GM21390 (cell line): ENCODE measurements around the gene FUCA2.
"Not testable (repeated sequence)": the region's sequence is repeated elsewhere in the genome, so short reads cannot be mapped to it uniquely, and the experiment has no call there.

Experiments used
- ATAC-seq: cut with Tn5 transposase; IDR thresholded peaks from one replicate; pipeline ENCODE4 v1.9.1; 2021; ENCODE audit not compliant: unreplicated experiment

Gene FUCA2

DNA sequence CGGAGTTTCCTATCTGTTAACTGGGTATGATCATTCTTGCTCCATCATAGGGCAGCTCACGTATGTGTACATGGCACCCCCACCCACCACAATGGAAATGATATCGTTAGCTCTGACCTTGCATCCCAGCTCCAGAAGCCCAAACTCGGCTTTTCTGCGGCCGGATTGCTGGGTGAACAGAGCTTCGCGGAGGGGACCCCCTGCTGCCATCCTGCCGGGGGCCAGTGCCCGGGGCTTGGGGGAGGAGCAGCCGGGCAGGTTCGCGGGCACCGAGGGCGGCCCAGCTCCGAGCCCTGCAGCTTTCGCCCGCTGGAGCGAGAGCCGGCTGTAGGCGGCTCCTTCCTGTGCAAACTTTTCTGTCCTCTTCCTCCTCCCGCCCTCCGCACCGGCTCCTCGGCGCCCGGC is 24.9 kb upstream of the FUCA2 start:
- peak; percentile 67 for ATAC-seq

GRCh38 chr6:143535189-143535614 is 23.7 kb upstream of the FUCA2 start:
- no peak for ATAC-seq

DNA sequence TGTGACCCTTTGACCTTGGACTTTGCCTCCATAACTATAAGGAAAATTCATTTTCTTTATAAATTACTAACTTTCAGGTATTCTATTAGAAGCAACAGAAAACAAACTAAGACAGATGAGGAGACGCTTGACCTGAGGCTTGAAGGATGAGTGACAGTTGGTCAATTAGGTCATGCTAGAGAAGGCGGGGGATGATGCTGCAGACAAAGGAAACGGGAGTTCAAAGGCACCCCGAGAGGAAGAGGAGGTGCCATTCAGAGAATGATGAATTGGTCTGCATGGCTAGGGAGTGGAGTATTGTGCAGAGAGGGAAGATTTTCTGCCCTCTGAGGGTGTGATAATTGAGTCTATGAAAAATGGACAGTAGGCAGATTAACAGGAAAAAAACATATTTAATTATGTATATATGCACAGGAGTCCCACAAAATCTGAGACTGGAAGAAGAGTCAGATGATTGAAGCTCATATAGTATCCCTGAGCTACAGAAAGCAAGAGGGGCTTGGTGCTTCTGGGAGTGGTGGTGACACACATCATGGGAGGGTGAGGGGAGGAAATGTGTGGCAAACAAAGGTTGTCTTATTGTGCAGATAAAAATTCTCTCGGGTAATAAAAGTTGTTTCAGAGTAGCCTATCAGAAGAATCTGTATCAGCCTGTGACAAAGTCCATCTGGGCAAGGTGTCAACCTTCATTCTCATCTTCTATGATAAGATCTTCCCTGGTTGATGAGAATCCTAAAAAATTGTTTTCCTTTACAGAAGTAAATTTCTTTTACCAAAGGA is 20.4 kb upstream of the FUCA2 start:
- no peak for ATAC-seq

DNA sequence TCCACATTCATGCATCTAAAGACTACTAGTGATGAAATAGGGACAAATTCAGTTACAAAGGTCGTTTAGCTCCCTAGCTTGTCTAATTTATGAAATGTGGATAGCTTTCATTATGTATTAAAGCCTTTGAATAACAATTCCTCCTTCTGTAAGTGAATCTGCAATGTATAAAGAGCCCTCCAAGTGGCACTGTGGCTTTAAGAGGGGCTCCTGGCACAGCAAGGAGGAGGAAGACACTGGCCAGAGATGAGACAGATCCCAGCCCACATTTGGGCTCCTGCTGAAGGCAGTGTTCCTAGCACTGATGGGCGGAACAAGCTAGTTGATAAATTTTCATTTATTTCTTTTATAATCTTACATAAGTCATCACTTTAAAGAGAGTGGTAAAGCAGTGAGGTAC is 17.6 kb upstream of the FUCA2 start:
- no peak for ATAC-seq

GRCh38 chr6:143528164-143528811 is 16.8 kb upstream of the FUCA2 start:
- ATAC-seq = peak; percentile 78

DNA sequence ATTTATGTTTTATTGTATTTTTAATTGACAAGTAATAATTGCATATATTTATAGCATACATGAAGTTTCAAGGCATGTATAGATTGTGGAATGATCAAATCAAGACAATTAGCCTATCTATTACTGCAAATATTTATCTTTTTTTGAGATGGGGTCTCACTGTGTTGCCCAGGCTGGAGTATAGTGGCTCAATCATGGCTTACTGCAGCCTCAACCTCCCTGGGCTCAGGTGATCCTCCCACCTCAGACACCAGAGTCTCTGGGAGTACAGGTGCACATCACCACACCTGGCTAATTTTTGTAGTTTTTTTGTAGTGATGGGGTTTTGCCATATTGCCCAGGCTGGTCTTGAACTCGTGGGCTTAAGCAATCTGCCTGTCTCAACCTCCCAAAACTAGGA is 16.2 kb upstream of the FUCA2 start:
- no peak for ATAC-seq

DNA sequence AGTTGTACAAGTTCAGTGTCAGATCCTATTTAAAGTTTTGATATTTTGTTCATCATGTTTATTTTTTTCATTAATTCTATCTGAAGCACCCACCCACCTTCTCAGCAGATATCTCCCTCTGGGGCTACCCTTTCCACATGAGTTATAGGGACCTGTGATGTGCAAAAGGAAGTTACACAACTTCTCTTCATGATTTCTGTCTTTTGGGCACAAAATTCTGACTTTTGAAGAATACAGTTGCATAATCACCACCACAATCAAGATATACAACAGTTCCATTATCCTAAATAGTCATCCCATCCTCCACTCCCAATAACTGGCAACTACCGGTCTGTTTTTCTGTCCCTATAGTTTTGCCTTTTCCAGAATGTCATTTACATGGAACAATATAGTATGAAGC is 13.8 kb upstream of the FUCA2 start:
- ATAC-seq = no peak

GRCh38 chr6:143522039-143522600 is 10.6 kb upstream of the FUCA2 start:
- ATAC-seq = no peak

DNA sequence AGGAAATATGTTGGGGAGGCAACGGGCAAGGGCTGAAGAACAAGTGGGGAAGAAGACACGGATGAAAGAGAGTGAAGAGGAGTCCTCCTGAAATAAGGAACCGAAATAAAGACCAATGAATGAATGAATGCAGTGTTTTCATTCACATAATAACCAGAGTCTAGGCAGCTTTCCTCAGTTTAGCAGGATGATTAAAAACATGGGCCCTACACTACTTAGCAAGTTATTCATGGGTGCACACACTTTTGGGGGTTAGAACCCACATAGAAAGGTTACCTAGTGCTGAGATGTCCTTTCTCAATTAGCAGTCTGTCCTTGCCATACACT is 5.9 kb upstream of the FUCA2 start:
- no peak for ATAC-seq

DNA sequence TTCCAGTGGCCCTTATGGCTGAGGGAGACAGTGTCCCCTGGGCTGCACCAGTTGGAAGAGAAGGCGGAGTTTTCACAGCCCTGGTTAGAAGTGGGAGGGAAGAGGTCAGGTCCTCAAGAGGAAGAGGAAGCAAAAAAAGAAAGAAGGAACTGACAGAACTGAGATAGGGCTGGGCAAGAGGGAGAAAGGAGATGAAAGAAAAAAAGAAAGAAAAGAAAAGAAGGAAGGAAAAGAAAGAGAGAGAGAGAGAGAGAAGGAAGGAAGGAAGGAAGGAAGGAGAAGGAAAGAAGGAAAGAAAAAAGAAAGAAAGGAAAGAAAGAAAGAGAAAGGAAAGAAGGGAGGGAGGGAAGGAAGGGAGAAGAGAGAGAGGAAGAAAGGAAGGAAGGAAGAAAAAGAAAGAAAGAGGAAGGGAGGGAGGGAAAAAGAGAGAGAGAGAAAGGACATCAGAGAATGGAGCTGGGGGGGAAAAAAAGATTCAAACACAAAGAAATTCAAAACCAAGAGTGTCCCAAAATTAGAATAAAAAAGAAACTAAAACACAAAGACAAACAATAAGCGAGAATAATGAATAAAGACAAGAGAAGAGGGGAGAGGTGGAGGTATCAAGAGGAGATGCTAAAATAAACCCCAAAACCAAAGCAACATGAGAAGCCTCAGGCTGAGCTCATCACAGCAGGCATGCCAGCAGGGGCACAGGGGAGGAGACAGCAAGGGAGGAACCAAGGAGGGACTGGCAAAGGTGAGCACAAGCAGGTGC is 5.3 kb upstream of the FUCA2 start:
- ATAC-seq = no peak

DNA sequence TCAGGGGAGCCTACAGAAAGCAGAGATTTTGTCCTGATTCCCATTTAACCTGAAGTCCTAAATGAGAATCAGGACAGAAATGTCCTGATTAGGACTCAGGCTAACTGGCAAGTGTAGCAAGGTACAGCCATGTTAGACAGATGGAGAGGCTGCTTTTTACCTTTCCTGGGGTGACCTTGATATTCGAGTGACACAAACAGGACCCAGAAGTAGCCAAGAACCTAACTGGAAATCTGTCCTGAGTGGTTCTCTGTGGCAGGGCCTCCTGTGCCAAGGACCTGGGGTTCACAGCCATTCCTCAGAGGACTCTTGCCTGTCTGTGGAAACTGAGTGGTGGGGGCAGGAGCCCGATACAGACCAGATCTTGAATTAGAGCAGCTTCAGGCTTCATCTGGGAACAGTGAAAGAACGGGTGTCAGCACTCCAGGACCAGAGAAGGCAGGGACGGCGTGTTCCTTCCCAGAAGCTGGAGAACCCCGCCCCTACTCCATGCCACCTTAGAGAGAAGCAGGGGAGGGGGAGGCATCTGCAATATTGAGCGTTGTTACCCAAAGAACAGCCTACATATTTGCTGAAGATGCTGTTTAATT is 4.3 kb upstream of the FUCA2 start:
- no peak for ATAC-seq

- no peak for ATAC-seq
Observed at GRCh38 chr6:143515061-143515760, 3.7 kb upstream of the FUCA2 start.

DNA sequence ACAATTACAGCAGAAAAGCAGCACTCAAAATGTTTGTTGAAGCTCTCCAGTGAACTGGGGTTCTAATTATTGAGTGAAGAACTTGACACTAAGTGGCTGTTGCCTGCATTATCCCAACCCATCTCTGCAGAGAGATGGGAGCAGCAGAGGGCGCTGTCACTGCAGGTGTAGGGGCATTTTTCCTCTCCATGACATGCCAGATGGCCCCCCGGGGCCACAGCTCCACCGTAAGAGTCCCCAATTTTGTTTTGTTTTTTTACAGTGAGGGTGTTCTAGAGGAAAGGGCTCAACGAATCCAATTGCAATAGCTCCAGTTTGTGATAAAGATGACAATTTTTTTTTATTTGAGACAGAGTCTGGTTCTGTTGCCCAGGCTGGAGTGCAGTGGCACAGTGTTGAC is 1.9 kb upstream of the FUCA2 start:
- ATAC-seq = no peak

DNA sequence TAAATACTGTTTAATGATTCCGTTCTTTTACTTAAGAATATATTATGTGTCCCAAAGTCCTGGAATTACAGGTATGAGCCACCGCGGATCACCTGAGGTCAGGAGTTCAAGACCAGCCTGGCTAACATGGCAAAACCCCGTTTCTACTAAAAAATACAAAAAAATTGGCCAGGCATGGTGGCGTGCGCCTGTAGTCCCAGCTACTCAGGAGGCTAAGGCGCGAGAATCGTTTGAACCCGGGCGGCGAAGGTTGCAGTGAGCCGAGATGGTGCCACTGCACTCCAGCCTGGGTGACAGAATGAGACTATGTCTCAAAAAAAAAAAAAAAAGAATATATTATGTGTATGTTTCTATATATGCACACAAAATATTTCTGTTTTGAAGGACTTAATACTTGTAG is 1.2 kb downstream of the FUCA2 start:
- not testable (repeated sequence) for ATAC-seq

DNA sequence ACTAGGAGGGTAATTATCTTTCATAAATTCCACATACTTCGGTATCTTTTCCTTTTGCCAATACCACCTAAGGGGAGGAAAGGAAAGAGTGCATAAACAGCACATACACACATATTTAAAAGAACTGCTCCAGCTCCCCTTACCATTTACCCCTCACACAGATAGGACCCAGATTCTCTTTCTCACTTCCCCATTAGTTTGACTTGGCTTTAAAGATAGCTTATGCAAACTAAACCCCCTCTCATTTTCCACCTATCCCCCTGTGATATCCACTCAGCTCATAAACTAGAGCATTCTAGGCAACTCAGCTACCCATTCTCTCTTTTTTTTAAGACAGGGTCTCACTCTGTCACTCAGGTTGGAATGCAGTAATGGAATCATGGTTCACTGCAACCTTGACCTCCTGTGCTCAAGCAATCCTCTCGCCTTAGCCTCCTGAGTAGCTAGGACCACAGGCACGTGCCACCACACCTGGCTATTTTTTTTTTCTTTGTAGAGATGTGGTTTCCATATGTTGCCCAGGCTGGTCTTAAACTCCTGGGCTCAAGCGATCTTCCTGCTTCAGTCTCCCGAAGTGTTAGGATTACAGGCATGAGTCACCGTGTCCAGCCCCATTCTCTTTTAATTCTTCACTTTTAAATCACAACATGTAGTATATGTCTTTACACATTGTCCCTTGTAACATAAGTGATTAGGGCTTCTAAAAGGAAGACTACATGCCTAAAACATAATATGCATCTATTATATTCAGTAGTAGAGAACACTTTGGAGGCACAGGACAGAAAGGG is 4.0 kb downstream of the FUCA2 start:
- peak; percentile 49 for ATAC-seq

DNA sequence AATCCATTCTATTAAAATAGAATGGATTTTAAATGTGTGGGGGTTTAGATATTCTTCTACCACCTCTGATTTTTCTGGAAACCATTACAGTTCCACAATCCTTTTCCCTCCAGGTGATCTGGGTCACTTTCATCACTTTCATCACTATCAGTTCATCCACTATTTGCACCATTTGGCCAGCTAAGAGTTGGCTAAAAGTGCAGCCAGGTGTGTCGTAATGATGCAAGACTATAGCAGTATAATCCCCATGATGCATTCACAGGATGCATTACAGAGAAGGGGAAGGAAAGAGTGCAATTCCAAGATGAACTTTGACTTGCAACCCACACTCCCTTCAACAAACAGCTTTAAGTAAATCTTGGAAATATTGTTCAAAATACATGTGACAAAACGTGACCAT is 4.9 kb downstream of the FUCA2 start:
- no peak for ATAC-seq

DNA sequence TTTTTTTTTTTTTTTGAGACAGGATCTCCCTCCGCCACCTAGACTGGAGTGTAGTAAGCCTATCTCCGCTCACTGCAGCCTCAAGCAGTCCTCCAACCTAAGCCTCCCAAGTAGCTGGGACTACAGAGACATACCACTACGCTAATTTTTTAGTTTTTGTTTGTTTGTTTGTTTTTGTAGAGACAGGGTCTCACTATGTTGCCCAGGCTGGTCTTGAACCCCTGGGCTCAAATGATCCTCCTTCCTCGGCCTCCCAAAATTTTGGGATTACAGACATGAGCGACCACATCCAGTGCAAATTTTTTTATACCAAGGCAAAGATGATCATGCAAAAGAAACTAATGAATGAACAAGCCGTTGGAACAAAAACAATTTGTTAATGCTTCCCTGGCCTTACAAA is 5.3 kb downstream of the FUCA2 start:
- no peak for ATAC-seq

- no peak for ATAC-seq
Observed at GRCh38 chr6:143505537-143505936, 6.0 kb downstream of the FUCA2 start.

DNA sequence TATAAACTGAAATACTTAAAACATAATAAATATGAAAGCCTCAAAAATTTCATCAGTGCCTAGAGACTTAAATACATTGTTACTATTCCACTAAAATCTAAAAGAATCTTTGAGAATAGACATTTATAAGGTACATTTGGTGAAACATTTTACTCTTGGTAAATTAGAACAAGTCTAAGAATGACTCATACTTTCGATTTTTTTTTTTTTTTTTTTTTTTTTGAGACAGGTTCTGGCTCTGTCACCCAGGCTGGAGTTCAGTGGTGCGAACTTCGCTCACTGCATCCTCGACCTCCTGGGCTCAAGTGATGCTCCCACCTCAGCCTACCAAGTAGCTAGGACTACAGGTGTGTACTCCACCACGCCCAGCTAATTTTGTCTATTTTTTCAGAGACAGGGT is 6.4 kb downstream of the FUCA2 start:
- ATAC-seq = no peak

DNA sequence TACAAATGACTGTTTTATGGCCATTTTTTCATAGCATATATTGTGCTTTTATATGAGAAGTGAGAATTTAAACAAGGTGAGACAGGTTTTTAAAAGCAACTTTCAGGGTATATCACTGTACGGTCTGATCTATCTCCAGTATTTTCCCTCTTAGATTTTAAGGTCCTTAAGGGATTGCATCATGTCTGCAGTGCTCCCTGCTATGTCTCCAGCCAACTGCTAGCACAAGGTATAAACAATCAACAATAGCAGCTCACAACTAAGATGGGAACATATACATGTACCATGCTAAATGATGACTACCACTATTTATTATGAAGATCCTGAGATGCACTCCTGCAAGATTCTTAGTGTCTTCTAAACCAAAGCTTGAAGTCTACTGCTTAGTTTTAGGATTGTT is 7.2 kb downstream of the FUCA2 start:
- no peak for ATAC-seq
